ENCODE results near the gene FOSL2. TPM values are rescaled to one million over a fixed set of nuclear protein-coding genes. Genes with fewer than 3 reads are reported as not detected.

Gene FOSL2
- total RNA-seq, 1 experiment from 2014 or later = 141 TPM

DNA sequence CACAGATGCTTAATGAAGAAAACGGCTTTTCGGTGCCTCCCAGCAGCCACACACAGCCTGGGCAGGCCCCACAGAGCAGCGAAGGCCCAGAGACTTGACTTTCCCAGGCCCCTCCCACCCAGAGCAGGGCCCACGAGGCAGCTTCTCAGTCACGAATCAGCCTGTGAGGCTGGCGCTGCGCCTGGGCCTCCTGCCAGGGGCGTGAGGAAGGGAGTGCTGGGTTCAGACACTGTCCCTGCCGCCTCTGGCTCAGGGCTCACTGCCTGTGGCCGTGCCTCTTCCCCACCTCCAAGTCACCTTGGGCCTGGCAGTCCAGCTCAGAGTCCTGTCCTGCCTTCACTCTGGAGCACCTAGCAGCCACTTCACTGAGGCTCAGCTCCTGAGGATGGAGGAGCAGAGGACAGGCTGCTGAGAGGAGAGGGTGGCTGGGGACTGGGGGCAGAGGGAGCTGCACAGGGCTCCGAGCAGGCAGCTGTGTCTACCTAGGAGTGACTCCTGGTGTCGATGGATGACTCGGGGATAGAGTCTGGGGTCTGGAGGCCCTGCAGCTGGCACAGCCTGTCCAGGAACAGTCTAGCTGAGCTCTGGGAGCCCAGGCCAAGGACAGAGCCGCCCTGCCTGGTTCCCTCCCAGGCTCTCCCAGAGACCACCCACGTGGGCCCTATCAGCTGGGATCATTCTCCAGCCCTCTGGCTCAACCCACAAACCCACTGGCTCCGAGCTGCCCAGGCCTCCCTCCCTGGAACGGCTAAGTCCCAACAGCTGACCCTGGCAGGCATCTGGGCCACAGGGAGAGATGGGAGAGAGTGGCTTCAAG is 36.4 kb upstream of the FOSL2 start:
- ChIA-PET CTCF (interaction anchor here (0.6 to 1.6 kb wide), 5 partner anchors 14 to 201 kb away, joined by 3 to 4 read pairs (median 3); no protein-coding TSS in a partner anchor), POLR2A (interaction anchor here (0.6 to 4.0 kb wide), 17 partner anchors 13 to 861 kb away, joined by 3 to 27 read pairs (median 4); partner anchors contain the start of genes FNDC4 and FOSL2)
- H3K27ac Mint-ChIP-seq (ENCODE audit: low read depth, unreplicated experiment) = peak overlapping the region; percentile 73
- peaks cover 22% of the 10 kb centered on the region for H3K4me1 Mint-ChIP-seq (ENCODE audit: insufficient read depth, unreplicated experiment)
- H3K36me3 Mint-ChIP-seq (ENCODE audit: insufficient read depth, unreplicated experiment) = peaks cover 6% of the 10 kb centered on the region
- H3K4me3 Mint-ChIP-seq (ENCODE audit: unreplicated experiment) = no peak overlapping the region
- intact Hi-C loops (cut with micrococcal nuclease) = no loop called here
- no TSS peak for BruUV-seq (replicated peaks)
- TF ChIP-seq CTCF (IDR thresholded peaks at IDR 0.05; ENCODE audit: unreplicated experiment) = no peak
- no peaks in the 10 kb centered on the region for H3K27me3 Mint-ChIP-seq (ENCODE audit: insufficient read depth, unreplicated experiment)
- no peaks in the 10 kb centered on the region for H3K9me3 Mint-ChIP-seq (ENCODE audit: unreplicated experiment)
- DNase-seq (ENCODE audit: unreplicated experiment) = peak; percentile 84

- BruUV-seq (replicated peaks) = no TSS peak
- H3K27me3 Mint-ChIP-seq (ENCODE audit: insufficient read depth, unreplicated experiment) = no peaks in the 10 kb centered on the region
- H3K4me3 Mint-ChIP-seq (ENCODE audit: unreplicated experiment) = no peak overlapping the region
- H3K9me3 Mint-ChIP-seq (ENCODE audit: unreplicated experiment) = no peaks in the 10 kb centered on the region
- H3K4me1 Mint-ChIP-seq (ENCODE audit: insufficient read depth, unreplicated experiment) = peaks cover 22% of the 10 kb centered on the region
- intact Hi-C loops (cut with micrococcal nuclease) = no loop called here
- no peak for TF ChIP-seq CTCF (IDR thresholded peaks at IDR 0.05; ENCODE audit: unreplicated experiment)
- H3K27ac Mint-ChIP-seq (ENCODE audit: low read depth, unreplicated experiment) = no peak overlapping the region
- ChIA-PET POLR2A (interaction anchor here (0.9 to 4.0 kb wide), 6 partner anchors 19 to 62 kb away, joined by 3 to 27 read pairs (median 4); partner anchors contain the start of gene FOSL2), CTCF (interaction anchor here (0.6 kb wide), 1 partner anchor 29 kb away, joined by 3 read pairs; no protein-coding TSS in a partner anchor)
- DNase-seq (ENCODE audit: unreplicated experiment) = no peak
- peaks cover 6% of the 10 kb centered on the region for H3K36me3 Mint-ChIP-seq (ENCODE audit: insufficient read depth, unreplicated experiment)
These were observed 35.6 kb upstream of the FOSL2 start for GRCh38 chr2:28357055-28357454.

DNA sequence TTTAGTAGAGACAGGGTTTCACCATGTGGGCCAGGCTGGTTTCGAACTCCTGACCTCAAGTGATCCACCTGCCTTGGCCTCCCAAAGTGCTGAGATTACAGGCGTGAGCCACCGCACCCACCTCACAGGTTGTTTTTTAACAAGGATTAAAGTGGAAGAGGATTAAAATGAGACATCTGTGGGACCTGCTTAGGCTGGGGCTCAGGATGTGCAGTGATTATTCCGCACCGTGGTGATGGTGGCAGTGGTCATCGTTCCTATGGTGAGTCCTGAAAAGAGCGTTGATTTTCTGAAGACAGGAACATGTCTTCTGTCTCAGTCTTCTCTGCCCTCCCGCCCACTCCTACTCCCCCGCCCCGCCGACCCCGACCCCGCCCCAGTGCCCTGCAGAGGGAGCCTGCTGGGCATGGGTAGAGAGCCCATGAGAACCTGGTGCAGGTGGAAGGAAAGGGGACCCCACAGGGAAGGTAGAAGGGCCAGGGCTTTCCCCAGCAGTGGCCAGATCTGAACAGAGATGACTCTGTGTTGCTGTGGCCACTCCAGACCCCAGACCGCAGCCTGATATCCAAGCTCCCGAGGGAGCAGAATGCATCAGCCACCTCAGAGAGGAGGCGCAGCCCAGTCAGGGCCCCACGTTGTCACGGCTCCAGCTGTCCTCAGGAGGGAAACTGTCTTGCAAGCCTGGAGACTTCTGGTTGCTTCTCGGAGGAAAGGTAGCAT is 34.5 kb upstream of the FOSL2 start:
- no peak overlapping the region for H3K4me3 Mint-ChIP-seq (ENCODE audit: unreplicated experiment)
- CTCF ChIA-PET = no interaction called here
- TF ChIP-seq CTCF (IDR thresholded peaks at IDR 0.05; ENCODE audit: unreplicated experiment) = no peak
- no TSS peak for BruUV-seq (replicated peaks)
- no peak overlapping the region for H3K27ac Mint-ChIP-seq (ENCODE audit: low read depth, unreplicated experiment)
- no peak for DNase-seq (ENCODE audit: unreplicated experiment)
- intact Hi-C loops (cut with micrococcal nuclease) = no loop called here
- H3K27me3 Mint-ChIP-seq (ENCODE audit: insufficient read depth, unreplicated experiment) = no peaks in the 10 kb centered on the region
- POLR2A ChIA-PET = no interaction called here
- H3K36me3 Mint-ChIP-seq (ENCODE audit: insufficient read depth, unreplicated experiment) = peaks cover 6% of the 10 kb centered on the region
- peaks cover 22% of the 10 kb centered on the region for H3K4me1 Mint-ChIP-seq (ENCODE audit: insufficient read depth, unreplicated experiment)
- H3K9me3 Mint-ChIP-seq (ENCODE audit: unreplicated experiment) = no peaks in the 10 kb centered on the region

- Mint-ChIP-seq H3K36me3 (ENCODE audit: insufficient read depth, unreplicated experiment) (peaks cover 6% of the 10 kb centered on the region), H3K27ac (ENCODE audit: low read depth, unreplicated experiment) (peak overlapping the region; percentile 47), H3K4me3 (ENCODE audit: unreplicated experiment) (no peak overlapping the region), H3K9me3 (ENCODE audit: unreplicated experiment) (no peaks in the 10 kb centered on the region), H3K27me3 (ENCODE audit: insufficient read depth, unreplicated experiment) (no peaks in the 10 kb centered on the region), H3K4me1 (ENCODE audit: insufficient read depth, unreplicated experiment) (peaks cover 22% of the 10 kb centered on the region)
- no TSS peak for BruUV-seq (replicated peaks)
- no peak for DNase-seq (ENCODE audit: unreplicated experiment)
- POLR2A ChIA-PET = interaction anchor here (3.5 kb wide), 1 partner anchor 19 kb away, joined by 17 read pairs; no protein-coding TSS in a partner anchor
- CTCF ChIA-PET = no interaction called here
- intact Hi-C loops (cut with micrococcal nuclease) = no loop called here
- no peak for TF ChIP-seq CTCF (IDR thresholded peaks at IDR 0.05; ENCODE audit: unreplicated experiment)
These were observed 33.9 kb upstream of the FOSL2 start for GRCh38 chr2:28358668-28359201.

Data from MCF 10A (cell line).